H1 (cell line): ENCODE results near the gene BABAM2.
A peak's percentile ranks its signal among the peaks of the same experiment; 100 is the strongest.

ENCODE experiments used
- EZH2 ChIP-seq: fragments of 200-600 bp; sonication (generic); IDR thresholded peaks from 2 replicates; pipeline ENCODE4 v1.7.1; 2012; ENCODE audit warnings: low read depth, mild to moderate bottlenecking, moderate library complexity, low read length, inconsistent platforms; ENCODE audit not compliant: severe bottlenecking
- GABPA ChIP-seq: IDR thresholded peaks from 2 replicates; pipeline ENCODE4 v1.6.1; 2011; ENCODE audit warnings: mild to moderate bottlenecking, low read length, moderate library complexity, borderline replicate concordance; ENCODE audit not compliant: insufficient read depth
- NANOG ChIP-seq: IDR thresholded peaks from 2 replicates; pipeline ENCODE4 v1.6.1; 2011; ENCODE audit warnings: low read length, low read depth, mild to moderate bottlenecking, inconsistent platforms; ENCODE audit not compliant: insufficient read depth, poor library complexity, severe bottlenecking
- POLR2A ChIP-seq, 2 experiments: IDR thresholded peaks; 1 replicate in 1 of 2; 2 replicates in 1 of 2; pipeline ENCODE4 v1.6.1; 2011; ENCODE audit warnings: low read depth in 2 of 2, low read length in 2 of 2, mild to moderate bottlenecking in 2 of 2; ENCODE audit errors: control extremely low read depth in 1 of 2
- RNF2 ChIP-seq: fragments of 200-900, 300-1000 bp; sonication (generic); IDR thresholded peaks from 2 replicates; pipeline ENCODE4 v1.7.1; 2016; ENCODE audit warnings: borderline replicate concordance, low read depth, mild to moderate bottlenecking, antibody characterized with exemption, low read length; ENCODE audit not compliant: poor library complexity, severe bottlenecking; ENCODE audit errors: missing control alignments
- TAF1 ChIP-seq: IDR thresholded peaks from 2 replicates; pipeline ENCODE4 v1.6.1; 2011; ENCODE audit warnings: mild to moderate bottlenecking, low read depth, low read length
- TF ChIP-seq, protein P1 (sequence below), 3 experiments: IDR thresholded peaks; 1 replicate in 2 of 3; 2 replicates in 1 of 3; pipeline versions ENCODE4 v1.5.1 to v1.6.1; 2011; ENCODE audit warnings: low read length in 3 of 3, mild to moderate bottlenecking in 3 of 3, inconsistent platforms in 2 of 3, low read depth in 1 of 3, moderate library complexity in 1 of 3; ENCODE audit not compliant: insufficient read depth in 1 of 3; ENCODE audit errors: control extremely low read depth in 1 of 3
- TF ChIP-seq, protein P2 (sequence below): IDR thresholded peaks from 2 replicates; pipeline ENCODE4 v1.6.1; 2011; ENCODE audit warnings: low read length, improper control_type of control experiment

DNA sequence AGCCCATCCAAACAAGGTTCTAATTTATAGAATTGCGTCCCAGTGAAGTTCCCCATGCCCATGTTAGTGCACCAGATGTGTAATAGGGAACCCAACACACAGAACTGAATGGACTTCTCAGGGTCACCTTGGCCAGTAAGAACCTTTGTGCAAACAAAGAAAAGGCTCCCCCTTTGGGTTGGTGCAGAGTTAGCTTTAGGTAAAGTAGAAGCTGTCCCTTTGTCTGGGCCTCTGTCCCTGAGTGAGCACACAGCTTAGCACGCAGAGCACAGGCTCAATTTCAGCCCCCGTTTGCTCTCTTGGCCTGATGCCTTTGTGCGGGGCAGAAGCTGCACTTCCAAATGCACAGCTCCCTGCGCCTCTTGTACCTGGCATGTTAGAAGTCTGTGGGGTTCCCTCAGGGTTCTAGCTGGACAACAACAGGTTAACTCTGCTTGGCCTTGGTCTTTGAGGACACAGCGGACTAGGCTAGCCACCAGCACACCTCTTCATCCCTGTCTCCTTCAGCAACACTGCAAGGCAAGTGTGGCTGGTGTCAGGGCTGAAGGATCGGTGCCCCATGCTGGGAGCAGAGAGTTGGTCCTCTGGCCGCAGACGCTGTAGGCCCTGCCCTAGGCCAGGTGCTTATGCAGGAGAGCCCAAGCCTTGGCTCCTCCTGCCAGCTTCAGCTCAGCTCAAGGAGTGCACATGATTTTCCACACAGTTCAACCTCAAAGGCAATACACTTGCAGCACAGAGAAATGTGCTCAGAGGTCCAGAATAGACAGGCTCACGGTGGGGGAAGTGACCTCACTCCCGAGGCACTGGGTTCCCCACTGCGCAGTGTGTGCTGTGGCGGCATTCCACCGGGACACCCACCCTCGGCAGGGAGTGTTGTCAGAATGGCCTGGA, 428.8 kb downstream of the BABAM2 start:
- no peak for TF ChIP-seq RNF2
- TF ChIP-seq NANOG, result no peak
- TF ChIP-seq GABPA, result no peak
- TF ChIP-seq, protein P1, sequence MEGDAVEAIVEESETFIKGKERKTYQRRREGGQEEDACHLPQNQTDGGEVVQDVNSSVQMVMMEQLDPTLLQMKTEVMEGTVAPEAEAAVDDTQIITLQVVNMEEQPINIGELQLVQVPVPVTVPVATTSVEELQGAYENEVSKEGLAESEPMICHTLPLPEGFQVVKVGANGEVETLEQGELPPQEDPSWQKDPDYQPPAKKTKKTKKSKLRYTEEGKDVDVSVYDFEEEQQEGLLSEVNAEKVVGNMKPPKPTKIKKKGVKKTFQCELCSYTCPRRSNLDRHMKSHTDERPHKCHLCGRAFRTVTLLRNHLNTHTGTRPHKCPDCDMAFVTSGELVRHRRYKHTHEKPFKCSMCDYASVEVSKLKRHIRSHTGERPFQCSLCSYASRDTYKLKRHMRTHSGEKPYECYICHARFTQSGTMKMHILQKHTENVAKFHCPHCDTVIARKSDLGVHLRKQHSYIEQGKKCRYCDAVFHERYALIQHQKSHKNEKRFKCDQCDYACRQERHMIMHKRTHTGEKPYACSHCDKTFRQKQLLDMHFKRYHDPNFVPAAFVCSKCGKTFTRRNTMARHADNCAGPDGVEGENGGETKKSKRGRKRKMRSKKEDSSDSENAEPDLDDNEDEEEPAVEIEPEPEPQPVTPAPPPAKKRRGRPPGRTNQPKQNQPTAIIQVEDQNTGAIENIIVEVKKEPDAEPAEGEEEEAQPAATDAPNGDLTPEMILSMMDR (IDR thresholded peaks at IDR 0.05; ENCODE audit: control extremely low read depth in 1 of 3, insufficient read depth in 1 of 3, low read depth in 1 of 3, low read length in 3 of 3), result peak in 1 of 3 experiments; percentile 18; a peak in 1 of 4 replicates
- TF ChIP-seq, protein P2, sequence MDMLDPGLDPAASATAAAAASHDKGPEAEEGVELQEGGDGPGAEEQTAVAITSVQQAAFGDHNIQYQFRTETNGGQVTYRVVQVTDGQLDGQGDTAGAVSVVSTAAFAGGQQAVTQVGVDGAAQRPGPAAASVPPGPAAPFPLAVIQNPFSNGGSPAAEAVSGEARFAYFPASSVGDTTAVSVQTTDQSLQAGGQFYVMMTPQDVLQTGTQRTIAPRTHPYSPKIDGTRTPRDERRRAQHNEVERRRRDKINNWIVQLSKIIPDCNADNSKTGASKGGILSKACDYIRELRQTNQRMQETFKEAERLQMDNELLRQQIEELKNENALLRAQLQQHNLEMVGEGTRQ, result no peak
- no peak for TF ChIP-seq EZH2
- TF ChIP-seq TAF1, result no peak
- TF ChIP-seq POLR2A (IDR thresholded peaks at IDR 0.05; ENCODE audit: control extremely low read depth in 1 of 2, low read depth in 2 of 2, low read length in 2 of 2), result no peak
